Mammary epithelial cell (primary cell): ENCODE data around the gene TICRR.

ENCODE experiments used
- CTCF ChIP-seq, 2 donors: IDR thresholded peaks in 1 of 2; conservative IDR thresholded peaks in 1 of 2; 2 replicates each; pipeline ENCODE4 v1.5.1; 2011 to 2012; ENCODE audit warnings: inconsistent platforms in 2 of 2, low read length in 2 of 2, mild to moderate bottlenecking in 2 of 2, control low read depth in 1 of 2, low read depth in 1 of 2; ENCODE audit not compliant: insufficient read depth in 1 of 2; ENCODE audit errors: extremely low read depth in 1 of 2
- EZH2 ChIP-seq: IDR thresholded peaks from 2 replicates; pipeline ENCODE4 v1.6.1; 2012; ENCODE audit warnings: low read length, inconsistent platforms, borderline replicate concordance

GRCh38 chr15:89575656-89576416, 567 bp downstream of the TICRR start:
- TF ChIP-seq CTCF (conservative IDR thresholded peaks at IDR 0.05 in 1 of 2, IDR thresholded peaks at IDR 0.05 in 1 of 2; ENCODE audit: extremely low read depth in 1 of 2, insufficient read depth in 1 of 2, low read depth in 1 of 2, low read length in 2 of 2) (no peak), EZH2 (no peak)
